CD4-positive, alpha-beta T cell treated with Interleukin-12 subunit alpha and Interleukin-12 subunit beta, for 1 hour (primary cell): Measurements from ENCODE around the gene GNG13.
"Not testable (repeated sequence)": the region's sequence is repeated elsewhere in the genome, so short reads cannot be mapped to it uniquely, and the experiment has no call there.

ENCODE experiments used
- DNase-seq: peaks from one replicate; pipeline ENCODE4 v3.0.0-alpha.2; 2020

The GNG13 gene

DNA sequence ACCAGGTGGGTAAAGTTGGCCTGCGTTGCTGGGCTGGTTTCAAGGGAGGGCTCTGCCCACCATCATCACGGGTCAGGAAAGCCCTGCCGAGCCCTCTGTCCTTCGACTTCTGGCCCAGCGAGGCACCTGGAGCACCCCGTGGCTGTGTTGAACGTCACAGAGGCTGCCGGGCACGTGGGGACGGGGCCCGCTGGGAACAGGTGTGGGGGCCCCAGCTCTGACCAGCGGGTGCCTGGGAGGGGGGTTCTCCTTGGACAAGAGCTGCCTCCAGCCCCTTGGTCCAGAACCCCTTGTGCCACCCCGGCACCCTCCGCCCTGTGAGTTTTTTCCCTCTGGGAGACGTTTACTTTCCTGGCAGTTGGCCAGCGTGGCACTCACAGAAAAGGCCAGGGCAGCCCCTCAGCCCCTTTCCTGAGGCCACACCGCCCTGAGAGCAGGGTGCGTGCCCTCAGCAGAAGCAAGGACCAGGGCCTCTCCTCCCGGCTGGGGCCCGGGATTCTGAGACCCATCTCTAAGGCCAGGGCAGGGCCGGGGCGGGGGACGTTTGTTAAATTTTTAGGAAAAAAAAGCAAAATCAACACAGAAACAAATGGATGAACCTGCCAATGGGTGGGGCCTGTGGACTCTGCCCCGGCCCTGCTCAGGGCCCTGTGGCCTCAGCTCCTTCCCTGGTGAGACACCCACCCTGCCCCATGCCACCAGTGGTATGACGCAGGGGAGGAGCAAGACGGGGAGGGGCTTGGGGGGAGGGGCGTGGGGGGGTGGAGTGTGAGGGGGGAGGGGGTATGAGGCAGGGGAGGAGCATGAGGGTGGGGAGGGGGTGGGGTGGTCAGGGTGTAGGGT lies 31.3 kb upstream of the GNG13 start:
- DNase-seq, result no peak

DNA sequence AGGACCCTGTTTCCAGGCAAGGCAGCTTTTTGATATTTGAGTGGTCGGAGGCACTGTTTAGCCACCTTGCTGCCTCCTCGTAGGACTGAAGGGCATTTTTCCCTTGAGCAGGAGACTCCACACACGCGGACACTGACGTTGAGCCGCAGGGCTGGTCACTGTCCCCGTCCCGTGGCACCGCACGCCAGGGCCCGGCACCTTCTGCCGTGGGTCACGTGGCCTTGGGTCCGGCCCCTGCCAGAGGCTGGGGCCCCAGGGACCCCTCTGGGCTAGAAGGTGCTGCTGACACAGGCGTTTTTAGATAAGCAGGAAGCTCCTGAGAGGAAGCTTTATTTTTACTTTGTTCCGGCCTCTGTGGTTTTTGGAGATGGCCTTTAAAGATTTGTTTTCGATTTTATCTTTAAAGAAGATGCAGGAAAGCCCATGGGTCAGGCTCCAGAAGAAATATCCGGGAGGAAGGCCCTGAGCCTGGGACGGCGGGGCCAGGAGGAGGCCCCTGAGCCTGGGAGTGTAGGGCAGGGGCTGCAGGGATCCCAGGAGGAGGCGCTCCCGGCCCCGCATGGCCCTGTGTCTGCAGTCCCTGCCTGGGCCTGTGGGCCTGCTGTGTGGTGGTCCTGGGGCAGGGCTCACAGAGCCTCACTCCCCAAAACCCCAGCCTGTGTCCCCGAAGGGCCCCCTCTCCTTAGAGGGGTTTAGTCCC lies 30.5 kb upstream of the GNG13 start:
- no peak for DNase-seq

- no peak for DNase-seq
These were observed 29.8 kb upstream of the GNG13 start for GRCh38 chr16:830107-830870.

DNA sequence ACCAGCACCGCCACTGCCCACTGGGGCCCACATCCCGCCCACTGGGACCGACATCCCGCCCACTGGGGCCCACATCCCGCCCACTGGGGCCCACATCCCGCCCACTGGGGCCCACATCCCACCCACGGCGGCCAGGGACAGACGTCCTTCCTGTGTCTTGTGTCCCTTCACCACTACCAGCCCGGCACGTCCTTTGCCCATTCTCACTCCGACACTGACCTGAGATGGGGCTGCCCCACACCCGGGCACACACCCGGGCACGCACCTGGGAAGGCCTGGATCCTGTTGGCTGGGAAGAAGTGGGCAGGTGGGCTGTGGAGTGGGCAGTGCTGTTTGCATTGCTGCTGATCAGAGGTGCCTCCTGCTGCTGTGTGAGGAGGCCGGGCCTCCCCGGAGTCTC lies 28.4 kb upstream of the GNG13 start:
- no peak for DNase-seq

GRCh38 chr16:827513-827912 lies 27.0 kb upstream of the GNG13 start:
- no peak for DNase-seq

DNA sequence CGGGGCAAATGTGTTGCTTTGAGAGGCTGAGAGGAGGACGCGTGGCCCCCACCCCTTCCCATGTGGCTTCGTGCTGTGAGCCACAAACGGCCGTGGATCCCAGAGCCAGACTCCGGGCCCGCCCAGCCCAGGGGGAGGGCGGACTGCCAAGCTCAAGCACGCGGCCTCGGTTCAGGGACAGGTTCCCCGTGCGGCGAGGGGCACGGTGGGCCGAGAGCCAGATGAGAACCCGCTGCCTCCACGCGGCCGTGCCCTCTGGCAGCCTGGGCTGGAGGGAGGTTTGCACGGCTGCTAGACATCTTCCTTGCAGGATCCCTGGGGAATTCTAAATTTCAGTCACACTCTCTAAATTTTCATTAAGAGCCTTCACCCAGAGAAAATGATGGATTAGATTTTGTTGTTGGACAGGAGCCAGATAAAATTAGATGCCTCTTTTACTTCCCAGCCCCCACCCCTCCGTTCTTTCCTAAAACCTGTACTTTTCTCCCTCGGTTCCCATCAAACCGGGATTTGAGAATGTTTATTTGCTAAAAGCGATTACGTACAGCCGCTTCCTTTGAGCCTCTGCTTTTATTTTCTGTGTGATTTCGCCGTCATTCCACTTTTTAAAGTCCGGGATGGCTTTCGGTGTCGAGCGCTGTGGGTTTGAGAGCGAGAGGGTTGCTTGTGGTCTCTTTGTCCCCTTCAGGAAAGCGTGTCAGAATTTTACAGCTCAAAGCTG lies 25.0 kb upstream of the GNG13 start:
- DNase-seq, result no peak

DNA sequence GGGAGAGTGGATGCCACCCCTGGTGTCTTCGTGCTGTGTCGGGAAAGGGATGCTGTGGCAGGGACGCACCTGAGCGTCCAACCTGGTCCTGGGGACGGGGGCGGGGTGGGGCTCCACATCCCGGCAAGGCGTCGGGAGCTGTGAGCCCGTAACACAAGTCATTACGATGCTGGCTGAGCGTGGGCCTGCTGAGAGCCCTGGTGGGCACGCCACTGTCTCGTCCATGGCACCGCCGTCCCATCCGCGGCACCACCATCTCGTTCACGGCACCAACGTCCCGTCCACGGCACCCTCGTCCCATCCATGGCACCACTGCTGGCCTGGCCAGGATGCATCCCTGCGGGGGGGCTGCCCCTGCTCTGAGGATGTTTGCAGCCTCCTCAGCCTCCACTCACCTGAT lies 24.1 kb upstream of the GNG13 start:
- DNase-seq, result no peak

DNA sequence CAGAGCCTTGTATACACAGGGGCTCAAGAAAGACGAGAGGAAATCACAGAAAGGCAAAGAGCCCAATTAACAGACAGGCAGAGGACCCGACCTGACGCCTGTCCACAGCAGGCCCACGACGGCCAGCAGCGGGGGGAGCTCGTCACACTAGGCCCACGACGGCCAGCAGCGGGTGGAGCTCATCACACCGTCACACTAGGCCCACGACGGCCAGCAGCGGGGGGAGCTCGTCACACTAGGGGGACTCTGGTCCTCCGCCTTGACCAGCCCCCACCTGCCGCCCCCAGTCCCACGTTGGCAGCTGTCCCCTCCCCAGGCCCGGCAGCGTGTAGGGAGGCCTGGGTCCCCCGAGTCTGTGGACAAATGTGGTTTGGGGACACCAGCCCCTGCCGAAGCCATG lies 23.7 kb upstream of the GNG13 start:
- no peak for DNase-seq

DNA sequence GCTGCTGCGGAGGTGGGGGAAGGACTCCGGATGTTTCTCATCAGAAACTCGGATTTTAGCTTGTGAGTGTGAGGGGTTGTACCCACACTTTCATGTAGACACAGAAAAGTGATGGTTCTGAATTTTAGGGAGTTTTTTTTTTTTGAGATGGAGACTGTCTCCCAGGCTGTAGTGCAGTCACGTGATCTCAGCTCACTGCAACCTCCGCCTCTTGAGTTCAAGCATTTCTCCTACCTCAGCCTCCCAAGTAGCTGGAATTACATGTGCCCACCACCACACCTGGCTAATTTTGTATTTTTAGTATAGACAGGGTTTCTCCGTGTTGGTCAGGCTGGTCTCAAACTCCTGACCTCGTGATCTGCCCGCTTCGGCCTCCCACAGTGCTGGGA lies 22.4 kb upstream of the GNG13 start:
- no peak for DNase-seq

- no peak for DNase-seq
These were observed 21.8 kb upstream of the GNG13 start for GRCh38 chr16:822174-822908.

DNA sequence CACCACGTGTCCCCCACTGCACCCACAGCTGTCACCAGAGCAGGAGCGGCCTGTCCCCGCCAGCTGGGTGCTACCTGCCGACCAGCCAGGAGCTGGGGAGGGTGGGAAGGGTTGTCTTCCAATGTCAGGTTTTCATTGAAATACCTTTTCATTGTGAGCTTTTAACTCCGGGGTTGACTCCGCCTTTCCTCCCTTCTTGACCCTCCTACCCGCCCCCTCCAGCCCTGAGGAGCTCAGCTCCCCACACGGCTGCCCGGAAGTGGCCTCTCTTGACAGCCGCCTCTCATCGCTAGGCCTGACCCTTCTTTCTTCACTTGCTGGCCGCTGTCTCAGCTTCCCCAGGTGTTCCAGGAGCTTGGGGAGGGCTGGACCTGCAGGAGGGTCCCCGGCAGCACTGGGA lies 21.2 kb upstream of the GNG13 start:
- no peak for DNase-seq

GRCh38 chr16:820748-821147 lies 20.2 kb upstream of the GNG13 start:
- DNase-seq, result no peak

DNA sequence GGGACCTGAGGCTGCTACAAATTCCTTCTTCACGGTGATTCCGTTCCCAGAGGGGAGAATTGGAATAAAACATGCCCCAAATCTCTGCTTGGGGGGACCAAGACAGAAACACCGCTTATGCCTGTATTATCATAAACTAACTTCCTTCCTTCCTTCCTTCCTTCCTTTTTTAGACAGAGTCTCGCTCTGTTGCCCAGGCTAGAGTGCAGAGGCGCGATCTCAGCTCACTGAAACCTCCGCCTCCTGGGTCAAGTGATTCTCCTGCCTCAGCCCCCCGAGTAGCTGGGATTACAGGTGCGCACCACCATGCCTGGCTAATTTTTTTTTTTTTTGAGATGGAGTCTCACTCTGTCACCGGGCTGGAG lies 19.5 kb upstream of the GNG13 start:
- not testable (repeated sequence) for DNase-seq

DNA sequence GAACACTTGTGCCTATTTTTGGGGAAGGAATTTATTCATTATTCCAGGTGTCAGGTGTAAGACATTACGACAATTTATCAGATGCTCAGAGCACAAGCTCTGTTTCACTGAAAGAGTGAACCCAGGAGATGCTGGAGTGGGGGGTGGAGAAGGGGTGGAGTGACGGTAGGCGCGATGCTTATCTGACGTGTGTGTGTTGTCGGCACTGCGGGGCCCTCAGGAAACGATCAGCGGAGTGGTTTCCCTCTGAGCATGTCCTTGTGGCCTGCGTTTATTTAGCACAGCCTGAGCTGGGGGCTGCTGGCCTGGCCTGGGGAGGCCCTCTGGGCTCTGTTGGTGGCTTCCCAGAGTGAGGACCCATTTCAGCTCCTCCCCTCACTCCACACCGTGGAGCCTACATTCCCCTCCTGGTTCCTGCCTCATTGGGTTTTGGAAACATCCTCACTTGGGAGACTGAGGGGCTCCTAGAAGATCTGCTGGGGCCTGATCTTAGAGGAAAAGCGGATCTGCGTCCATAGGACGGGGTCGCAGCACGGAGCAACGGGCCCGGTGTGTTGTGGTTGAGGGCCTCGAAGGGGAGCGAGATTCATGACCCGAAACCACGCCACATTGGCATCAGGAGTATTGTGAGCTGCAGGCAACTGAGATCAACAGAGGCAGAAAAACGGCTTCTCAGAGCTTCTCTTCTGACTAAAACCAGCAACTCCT lies 19.0 kb upstream of the GNG13 start:
- DNase-seq, result peak; percentile 47

GRCh38 chr16:818592-818991 lies 18.1 kb upstream of the GNG13 start:
- no peak for DNase-seq

GRCh38 chr16:818132-818531 lies 17.6 kb upstream of the GNG13 start:
- DNase-seq, result no peak

- no peak for DNase-seq
These were observed 16.7 kb upstream of the GNG13 start for GRCh38 chr16:817001-817906.

DNA sequence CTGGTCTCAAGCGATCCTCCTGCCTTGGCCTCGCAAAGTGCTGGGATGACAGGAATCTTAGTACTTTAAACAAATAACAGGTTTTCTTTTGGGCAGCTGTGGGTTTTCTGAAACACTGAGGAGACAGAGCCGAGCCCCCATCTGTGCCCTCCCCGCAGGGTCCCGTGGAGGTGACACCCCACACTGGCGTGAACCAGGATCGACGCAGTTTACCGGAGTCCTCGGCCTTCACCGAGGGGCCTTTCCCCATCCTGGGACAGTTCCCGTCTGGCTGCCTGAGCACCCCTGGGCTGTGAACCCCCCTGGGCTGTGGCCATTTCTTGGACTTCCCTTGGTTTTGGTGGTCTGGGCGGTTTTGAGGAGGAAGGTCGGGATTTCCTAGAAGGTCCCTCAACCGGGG lies 15.3 kb upstream of the GNG13 start:
- no peak for DNase-seq

GRCh38 chr16:814974-815373 lies 14.4 kb upstream of the GNG13 start:
- no peak for DNase-seq

- DNase-seq, result no peak
These were observed 13.4 kb upstream of the GNG13 start for GRCh38 chr16:813916-814412.
